Esophagus squamous epithelium (tissue), 5 donors: ENCODE measurements around the gene MAGI1. TPM values are rescaled to one million over a fixed set of nuclear protein-coding genes. Genes with fewer than 3 reads are reported as not detected.

ENCODE experiments used
- DNase-seq: peaks from one replicate; lab custom pipeline; 2025; lab: John Stamatoyannopoulos, UW
- H3K27ac ChIP-seq, 4 donors: fragments of 200-600 bp; sonication (generic); one replicate each; pipeline ENCODE4 v1.5.1; 2016 to 2019; ENCODE audit warnings: mild to moderate bottlenecking in 1 of 4
- H3K27me3 ChIP-seq, 4 donors: fragments of 200-600 bp; sonication (generic); 1 replicate in 3 of 4; 2 replicates in 1 of 4; pipeline versions ENCODE4 v1.5.1 to v1.6.0; 2017 to 2021; ENCODE audit warnings: antibody characterized with exemption in 1 of 4
- H3K36me3 ChIP-seq, 3 donors: fragments of 200-600 bp; sonication (generic); one replicate each; pipeline ENCODE4 v1.5.1; 2016 to 2019
- H3K4me1 ChIP-seq, 3 donors: fragments of 200-600 bp; sonication (generic); one replicate each; pipeline ENCODE4 v1.5.1; 2017 to 2019
- H3K4me3 ChIP-seq, 4 donors: fragments of 200-600 bp; sonication (generic); 1 replicate in 3 of 4; 2 replicates in 1 of 4; pipeline ENCODE4 v1.5.1; 2016 to 2019; ENCODE audit warnings: mild to moderate bottlenecking in 2 of 4, moderate library complexity in 1 of 4
- H3K9me3 ChIP-seq, 3 donors: fragments of 200-600 bp; sonication (generic); one replicate each; pipeline ENCODE4 v1.5.1; 2016 to 2019
- POLR2A ChIP-seq, 4 donors: fragments of 450-650 bp; IDR thresholded peaks; one replicate each; pipeline ENCODE4 v1.6.1; 2017; ENCODE audit warnings: antibody characterized with exemption in 4 of 4, mild to moderate bottlenecking in 4 of 4, moderate library complexity in 3 of 4
- WGBS, 2 donors: methylation state at CpG; one replicate each; pipeline ENCODE4 v1.1.5; 2018; 5-methylcytosine and 5-hydroxymethylcytosine counted together
- intact Hi-C: fragments of 100-400 bp; cut with DNase I; formaldehyde crosslinking; loops from one replicate; pipeline ENCODE4 v1.15.0; 2022
- total RNA-seq, 4 donors: library from RNA; depleted of rRNA; stranded (reverse); fragments of >200 nt; gene quantifications; one replicate each; pipeline ENCODE4 v1.1.0, GENCODE V29; 2016
- TF ChIP-seq, protein P1 (sequence below), 6 experiments: fragments of 450-650 bp in 4 of 6; fragments of 200-600 bp in 2 of 6; sonication (generic) in 2 of 6; IDR thresholded peaks; one replicate each; pipeline ENCODE4 v1.5.1; 2016 to 2019; ENCODE audit warnings: antibody characterized with exemption in 6 of 6, mild to moderate bottlenecking in 4 of 6, moderate library complexity in 4 of 6
- donor health status: DM: yes; HTN: yes; CAD: no.

The MAGI1 gene
- total RNA-seq, 4 donors from 2014 or later, result 12.0 to 28.2 (median 21.1) TPM

DNA sequence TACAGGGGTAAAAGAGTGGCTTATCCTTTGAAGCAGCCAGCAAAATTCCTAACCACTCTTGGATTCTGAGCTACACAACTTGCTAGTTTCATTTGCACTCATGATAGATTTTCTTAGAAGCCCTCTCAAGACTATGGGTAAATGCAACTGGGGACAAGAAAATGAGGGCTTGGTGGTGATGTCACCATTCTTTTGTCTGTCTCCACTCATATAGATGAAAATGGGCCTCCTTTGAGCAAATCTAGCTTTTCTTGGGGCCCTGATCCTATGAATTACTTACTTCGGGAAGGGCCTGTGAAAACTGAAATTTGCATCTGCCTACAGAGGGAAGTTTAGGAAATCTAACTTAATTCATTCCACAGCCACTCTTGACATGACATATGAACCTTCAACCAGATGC is 486.3 kb downstream of the MAGI1 start:
- Histone ChIP-seq H3K4me3 (no peak overlapping the region), H3K9me3 (no peaks in the 10 kb centered on the region), H3K27ac (no peak overlapping the region), H3K4me1 (peaks cover 5 to 16% (median 6%) of the 10 kb centered on the region in 3 donors), H3K27me3 (peaks cover 0 to 16% (median 0%) of the 10 kb centered on the region in 4 donors), H3K36me3 (no peaks in the 10 kb centered on the region)
- no peak for TF ChIP-seq POLR2A (IDR thresholded peaks at IDR 0.05)
- TF ChIP-seq, protein P1, sequence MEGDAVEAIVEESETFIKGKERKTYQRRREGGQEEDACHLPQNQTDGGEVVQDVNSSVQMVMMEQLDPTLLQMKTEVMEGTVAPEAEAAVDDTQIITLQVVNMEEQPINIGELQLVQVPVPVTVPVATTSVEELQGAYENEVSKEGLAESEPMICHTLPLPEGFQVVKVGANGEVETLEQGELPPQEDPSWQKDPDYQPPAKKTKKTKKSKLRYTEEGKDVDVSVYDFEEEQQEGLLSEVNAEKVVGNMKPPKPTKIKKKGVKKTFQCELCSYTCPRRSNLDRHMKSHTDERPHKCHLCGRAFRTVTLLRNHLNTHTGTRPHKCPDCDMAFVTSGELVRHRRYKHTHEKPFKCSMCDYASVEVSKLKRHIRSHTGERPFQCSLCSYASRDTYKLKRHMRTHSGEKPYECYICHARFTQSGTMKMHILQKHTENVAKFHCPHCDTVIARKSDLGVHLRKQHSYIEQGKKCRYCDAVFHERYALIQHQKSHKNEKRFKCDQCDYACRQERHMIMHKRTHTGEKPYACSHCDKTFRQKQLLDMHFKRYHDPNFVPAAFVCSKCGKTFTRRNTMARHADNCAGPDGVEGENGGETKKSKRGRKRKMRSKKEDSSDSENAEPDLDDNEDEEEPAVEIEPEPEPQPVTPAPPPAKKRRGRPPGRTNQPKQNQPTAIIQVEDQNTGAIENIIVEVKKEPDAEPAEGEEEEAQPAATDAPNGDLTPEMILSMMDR (IDR thresholded peaks at IDR 0.05), result no peak
- no peak for DNase-seq
- intact Hi-C loops, result no loop called here
- 89 to 100% methylated on average over 1 of the region's 1 CpG for WGBS, 2 donors

DNA sequence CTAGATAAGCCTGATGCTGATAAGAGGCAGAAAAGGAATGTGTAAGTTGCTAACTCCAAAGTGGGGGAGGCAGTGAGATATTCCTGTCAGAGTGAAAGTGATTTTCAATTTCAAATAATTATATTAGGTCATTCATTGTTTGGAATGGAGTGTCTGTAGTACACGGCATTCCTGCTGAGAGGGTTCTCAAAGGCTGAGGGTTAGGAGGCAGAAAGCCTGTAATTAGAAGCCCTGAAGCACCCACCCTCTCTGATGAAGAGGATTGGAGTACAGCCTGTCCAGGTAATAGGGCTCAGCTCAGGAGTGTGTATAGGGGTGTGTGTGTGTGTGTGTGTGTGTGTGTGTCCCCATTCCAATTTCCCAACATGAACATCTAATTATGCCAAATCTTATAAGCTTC is 486.8 kb downstream of the MAGI1 start:
- H3K27me3 ChIP-seq, result peaks cover 0 to 16% (median 0%) of the 10 kb centered on the region in 4 donors
- no peaks in the 10 kb centered on the region for H3K9me3 ChIP-seq
- no peak for DNase-seq
- no peak overlapping the region for H3K4me3 ChIP-seq
- intact Hi-C loops, result no loop called here
- H3K4me1 ChIP-seq, result peaks cover 5 to 16% (median 6%) of the 10 kb centered on the region in 3 donors
- 65% methylated on average over 1 of the region's 1 CpG for WGBS, 2 donors
- H3K27ac ChIP-seq, result no peak overlapping the region
- no peak for TF ChIP-seq POLR2A (IDR thresholded peaks at IDR 0.05)
- TF ChIP-seq, protein P1 (IDR thresholded peaks at IDR 0.05), result no peak
- no peaks in the 10 kb centered on the region for H3K36me3 ChIP-seq

DNA sequence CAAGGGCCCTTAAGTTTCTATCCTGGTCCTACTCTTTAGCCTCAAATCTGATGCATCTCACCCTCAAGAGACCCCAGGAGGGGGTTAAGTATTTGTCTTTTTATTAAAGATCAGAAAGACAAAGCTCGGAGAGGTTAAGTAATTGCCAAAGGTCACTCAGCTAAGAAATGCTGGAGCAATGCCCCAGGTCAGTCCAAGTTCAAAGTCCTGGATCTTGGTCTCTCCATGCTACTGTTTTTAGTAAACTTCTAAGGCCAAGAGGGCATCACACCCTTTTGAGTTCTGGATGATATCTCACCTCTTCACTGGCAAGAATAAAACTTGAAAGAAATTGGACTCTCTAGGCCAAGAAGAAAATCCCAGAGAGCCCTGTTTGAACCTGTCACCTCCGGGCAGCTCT is 488.6 kb downstream of the MAGI1 start:
- intact Hi-C loops, result no loop called here
- WGBS, 2 donors, result 79 to 85% methylated on average over 2 of the region's 2 CpGs
- DNase-seq, result no peak
- Histone ChIP-seq H3K36me3 (no peaks in the 10 kb centered on the region), H3K27me3 (peaks cover 0 to 16% (median 0%) of the 10 kb centered on the region in 4 donors), H3K4me1 (peaks cover 5 to 16% (median 6%) of the 10 kb centered on the region in 3 donors), H3K27ac (no peak overlapping the region), H3K9me3 (no peaks in the 10 kb centered on the region), H3K4me3 (no peak overlapping the region)
- TF ChIP-seq, protein P1 (IDR thresholded peaks at IDR 0.05), result no peak
- no peak for TF ChIP-seq POLR2A (IDR thresholded peaks at IDR 0.05)

DNA sequence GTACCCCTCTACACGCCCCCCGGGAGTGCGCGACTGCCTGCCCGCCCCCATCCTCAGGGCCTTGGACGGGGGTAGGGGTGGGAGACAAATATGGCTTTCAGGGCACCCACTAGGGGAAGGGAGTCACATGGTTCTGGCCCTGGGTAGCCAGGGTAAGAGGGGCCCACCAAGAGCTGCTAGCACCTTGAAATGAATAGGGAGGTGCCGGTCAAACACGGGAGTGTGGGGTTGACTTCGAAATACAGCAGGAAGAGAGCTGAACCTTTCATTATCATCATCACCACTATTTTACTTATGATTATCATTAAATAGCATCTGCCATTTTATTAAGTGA is 489.1 kb downstream of the MAGI1 start:
- TF ChIP-seq, protein P1 (IDR thresholded peaks at IDR 0.05), result no peak
- TF ChIP-seq POLR2A (IDR thresholded peaks at IDR 0.05), result no peak
- no peaks in the 10 kb centered on the region for H3K9me3 ChIP-seq
- H3K27me3 ChIP-seq, result peaks cover 0 to 16% (median 0%) of the 10 kb centered on the region in 4 donors
- H3K4me1 ChIP-seq, result peaks cover 5 to 16% (median 6%) of the 10 kb centered on the region in 3 donors
- DNase-seq, result no peak
- H3K4me3 ChIP-seq, result peak overlapping the region; percentile 39 to 64 (median 50)
- 47 to 88% methylated on average over 3 of the region's 9 CpGs for whole genome bisulfite sequencing, 2 donors
- H3K36me3 ChIP-seq, result no peaks in the 10 kb centered on the region
- H3K27ac ChIP-seq, result peak overlapping the region in 3 of 4 donors; percentile 32 to 62 (median 36)
- intact Hi-C loops, result no loop called here

DNA sequence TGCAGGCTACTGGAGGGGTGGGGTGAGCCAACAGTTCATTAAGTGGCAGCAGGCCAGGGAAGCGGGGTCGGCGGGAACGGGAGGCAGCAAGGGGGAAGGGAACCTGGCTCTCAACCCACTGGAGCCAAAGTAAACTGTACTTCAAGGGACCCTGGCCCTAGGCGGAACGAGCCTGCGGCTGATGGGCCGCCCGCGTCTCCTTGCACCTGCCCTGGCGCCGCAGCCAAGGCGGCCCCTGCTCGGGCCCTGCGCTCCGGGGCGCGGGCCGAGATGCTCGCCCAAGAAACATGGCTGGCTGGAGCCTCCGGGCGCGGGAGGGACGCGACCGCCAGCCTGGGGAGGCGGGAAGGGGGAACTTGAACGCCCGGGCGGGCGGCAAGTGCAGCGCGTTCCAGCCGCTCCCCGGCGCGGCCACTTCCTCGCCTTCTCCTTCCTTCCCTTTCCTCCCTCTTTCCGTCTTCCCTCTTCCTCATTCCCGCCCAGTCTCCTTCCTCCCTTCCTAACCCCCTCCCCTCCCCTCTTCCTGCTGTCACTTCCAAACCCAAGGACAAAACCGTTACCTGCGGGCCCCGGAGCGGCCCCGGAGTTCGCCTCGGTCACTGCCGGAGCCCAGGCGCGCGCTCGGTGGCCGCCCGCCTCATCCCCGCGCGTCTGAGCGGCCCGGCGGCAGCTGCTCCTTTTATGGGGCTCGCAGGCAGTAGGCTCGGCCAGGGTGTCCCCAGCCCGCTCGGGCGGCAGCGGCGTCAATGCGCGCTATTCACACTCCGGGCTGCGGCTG is 489.7 kb downstream of the MAGI1 start:
- Histone ChIP-seq H3K27ac (peak overlapping the region; percentile 4 to 62 (median 34)), H3K9me3 (no peaks in the 10 kb centered on the region), H3K27me3 (peaks cover 0 to 16% (median 0%) of the 10 kb centered on the region in 4 donors), H3K4me1 (peaks cover 5 to 16% (median 6%) of the 10 kb centered on the region in 3 donors), H3K36me3 (no peaks in the 10 kb centered on the region), H3K4me3 (peak overlapping the region; percentile 39 to 64 (median 50))
- intact Hi-C loops, result no loop called here
- DNase-seq, result no peak
- 2 to 5% methylated on average over 37 to 38 of the region's 71 CpGs for WGBS, 2 donors
- TF ChIP-seq, protein P1 (IDR thresholded peaks at IDR 0.05), result no peak
- no peak for TF ChIP-seq POLR2A (IDR thresholded peaks at IDR 0.05)
